ENCODE measurements around the gene MIB1. TPM values are rescaled to one million over a fixed set of nuclear protein-coding genes. Genes with fewer than 3 reads are reported as not detected.

MIB1 gene
- total RNA-seq, 4 donors from 2014 or later: 25.8 to 33.9 (median 28.4) TPM

DNA sequence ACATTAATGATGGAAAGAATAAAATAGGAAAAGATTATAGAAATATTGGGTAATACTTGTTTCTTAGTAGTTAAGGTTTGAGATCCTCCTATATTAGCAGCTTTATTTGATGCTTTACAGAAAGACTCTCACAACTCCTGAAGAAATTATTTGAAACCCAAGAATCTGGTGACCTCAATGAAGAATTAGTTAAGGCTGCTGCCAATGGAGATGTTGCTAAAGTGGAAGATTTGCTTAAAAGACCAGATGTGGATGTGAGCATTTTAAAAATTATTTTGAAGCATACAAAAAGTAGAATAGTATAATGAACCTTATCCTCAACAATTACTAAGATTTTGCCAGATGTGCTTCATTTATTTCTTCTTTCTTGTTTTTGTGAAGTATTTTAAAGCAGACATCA lies 59.1 kb downstream of the MIB1 start:
- Histone ChIP-seq H3K27ac (no peak overlapping the region), H3K4me3 (no peak overlapping the region), H3K27me3 (no peaks in the 10 kb centered on the region), H3K9me3 (no peaks in the 10 kb centered on the region), H3K4me1 (peaks cover 0 to 24% (median 0%) of the 10 kb centered on the region in 4 donors), H3K36me3 (peaks cover 0 to 8% (median 0%) of the 10 kb centered on the region in 3 donors)
- DNase-seq (ENCODE audit: low spot score in 2 of 2): no peak
- TF ChIP-seq POLR2A (IDR thresholded peaks at IDR 0.05) (no peak), EP300 (IDR thresholded peaks at IDR 0.05) (no peak)
- TF ChIP-seq, protein P1, sequence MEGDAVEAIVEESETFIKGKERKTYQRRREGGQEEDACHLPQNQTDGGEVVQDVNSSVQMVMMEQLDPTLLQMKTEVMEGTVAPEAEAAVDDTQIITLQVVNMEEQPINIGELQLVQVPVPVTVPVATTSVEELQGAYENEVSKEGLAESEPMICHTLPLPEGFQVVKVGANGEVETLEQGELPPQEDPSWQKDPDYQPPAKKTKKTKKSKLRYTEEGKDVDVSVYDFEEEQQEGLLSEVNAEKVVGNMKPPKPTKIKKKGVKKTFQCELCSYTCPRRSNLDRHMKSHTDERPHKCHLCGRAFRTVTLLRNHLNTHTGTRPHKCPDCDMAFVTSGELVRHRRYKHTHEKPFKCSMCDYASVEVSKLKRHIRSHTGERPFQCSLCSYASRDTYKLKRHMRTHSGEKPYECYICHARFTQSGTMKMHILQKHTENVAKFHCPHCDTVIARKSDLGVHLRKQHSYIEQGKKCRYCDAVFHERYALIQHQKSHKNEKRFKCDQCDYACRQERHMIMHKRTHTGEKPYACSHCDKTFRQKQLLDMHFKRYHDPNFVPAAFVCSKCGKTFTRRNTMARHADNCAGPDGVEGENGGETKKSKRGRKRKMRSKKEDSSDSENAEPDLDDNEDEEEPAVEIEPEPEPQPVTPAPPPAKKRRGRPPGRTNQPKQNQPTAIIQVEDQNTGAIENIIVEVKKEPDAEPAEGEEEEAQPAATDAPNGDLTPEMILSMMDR (IDR thresholded peaks at IDR 0.05): no peak

DNA sequence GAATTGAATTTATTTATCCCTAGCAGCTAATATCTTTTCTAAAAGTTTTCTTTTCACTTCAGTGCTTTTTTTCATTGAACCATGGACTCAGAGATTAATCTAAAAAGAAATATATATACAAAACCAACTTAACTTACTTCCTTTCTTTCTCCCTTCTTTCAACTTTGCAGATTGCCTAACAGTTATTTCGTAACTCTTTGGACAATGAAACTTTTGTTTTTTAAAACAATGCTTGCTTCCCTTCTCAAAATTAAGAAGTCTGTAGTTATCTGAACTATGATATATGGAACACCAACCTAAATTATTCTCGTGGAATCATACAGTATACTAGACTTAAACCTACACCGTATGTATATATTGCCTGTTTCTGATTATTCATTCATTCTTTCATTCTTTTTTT lies 62.9 kb downstream of the MIB1 start:
- DNase-seq (ENCODE audit: low spot score in 2 of 2): no peak
- Histone ChIP-seq H3K9me3 (no peaks in the 10 kb centered on the region), H3K4me1 (peaks cover 0 to 7% (median 0%) of the 10 kb centered on the region in 4 donors), H3K27me3 (no peaks in the 10 kb centered on the region), H3K27ac (no peak overlapping the region), H3K36me3 (peaks cover 0 to 40% (median 3%) of the 10 kb centered on the region in 3 donors), H3K4me3 (no peak overlapping the region)
- WGBS, 2 donors: 46 to 48% methylated on average over 3 of the region's 3 CpGs
- TF ChIP-seq EP300 (IDR thresholded peaks at IDR 0.05): no peak
- TF ChIP-seq, protein P1 (IDR thresholded peaks at IDR 0.05): no peak

DNA sequence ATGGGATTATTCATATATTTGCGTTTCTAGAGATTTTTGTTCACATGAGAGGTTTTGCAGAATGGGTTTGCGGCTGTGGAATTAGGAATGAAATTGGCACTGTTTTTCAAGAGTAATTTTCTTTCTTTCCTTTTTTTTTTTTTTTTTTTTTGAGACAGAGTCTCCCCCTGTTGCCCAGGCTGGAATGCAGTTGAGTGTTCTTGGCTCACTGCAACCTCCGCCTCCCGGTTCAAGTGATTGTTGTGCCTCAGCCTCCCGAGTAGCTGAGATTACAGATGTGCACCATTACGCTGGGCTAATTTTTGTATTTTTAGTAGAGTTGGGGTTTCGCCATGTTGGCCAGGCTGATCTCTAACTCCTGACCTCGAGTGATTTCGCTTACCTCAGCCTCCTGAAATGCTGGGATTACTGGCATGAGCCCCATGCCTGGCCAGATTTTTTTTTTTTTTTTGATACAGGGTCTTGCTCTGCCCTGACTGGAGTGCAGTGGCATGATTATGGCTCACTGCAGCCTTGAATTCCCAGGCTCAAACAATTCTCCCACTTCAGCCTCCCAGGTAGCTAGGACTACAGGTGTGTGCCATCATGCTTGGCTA lies 65.3 kb downstream of the MIB1 start:
- Histone ChIP-seq H3K9me3 (peaks cover 0 to 8% (median 0%) of the 10 kb centered on the region in 4 donors), H3K4me3 (no peak overlapping the region), H3K27me3 (no peaks in the 10 kb centered on the region), H3K4me1 (no peaks in the 10 kb centered on the region), H3K27ac (no peak overlapping the region), H3K36me3 (peaks cover 0 to 62% (median 3%) of the 10 kb centered on the region in 3 donors)
- TF ChIP-seq POLR2A (IDR thresholded peaks at IDR 0.05) (no peak), EP300 (IDR thresholded peaks at IDR 0.05) (no peak)
- TF ChIP-seq, protein P1 (IDR thresholded peaks at IDR 0.05): no peak
- WGBS, 2 donors: 70 to 71% methylated on average over 9 of the region's 9 CpGs
- no peak for DNase-seq (ENCODE audit: low spot score in 2 of 2)

DNA sequence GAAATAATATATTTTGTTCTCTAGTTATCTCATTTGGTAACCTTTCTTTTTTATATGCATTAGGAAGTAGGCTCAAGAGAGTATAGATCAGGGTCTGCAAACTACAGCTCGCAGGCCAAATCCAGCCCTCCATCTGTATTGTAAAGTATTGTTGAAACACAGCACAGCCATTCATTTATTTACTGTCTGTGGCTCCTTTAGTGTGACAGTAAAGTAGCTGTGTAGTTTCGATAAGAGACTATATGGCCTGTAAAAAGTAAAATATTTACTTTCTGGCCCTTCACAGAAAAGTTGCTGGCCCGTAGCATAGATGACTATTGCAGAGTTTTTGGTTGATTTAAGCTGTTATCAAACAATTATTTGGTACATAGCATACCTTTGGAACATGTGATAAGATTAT lies 67.6 kb downstream of the MIB1 start:
- 96 to 97% methylated on average over 3 of the region's 3 CpGs for WGBS, 2 donors

DNA sequence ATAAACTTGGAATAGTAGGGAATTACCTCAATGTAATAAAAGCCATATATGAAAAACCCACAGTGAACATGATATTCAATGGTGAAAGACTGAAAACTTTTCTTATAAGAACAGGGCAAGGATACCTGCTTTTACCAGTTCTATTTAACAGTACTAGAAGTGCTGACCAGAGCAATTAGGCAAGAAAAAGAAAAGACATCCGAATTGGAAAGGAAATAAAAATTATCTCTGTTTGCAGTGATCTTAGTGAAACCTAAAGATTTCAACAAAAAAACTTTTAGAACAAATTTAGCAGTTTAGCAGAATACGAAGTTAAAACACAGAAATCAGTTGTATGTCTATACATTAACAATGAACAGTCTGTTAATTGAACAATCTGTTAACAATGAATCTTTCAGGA lies 69.1 kb downstream of the MIB1 start:
- Histone ChIP-seq H3K36me3 (peaks cover 0 to 58% (median 3%) of the 10 kb centered on the region in 3 donors), H3K9me3 (peaks cover 0 to 8% (median 0%) of the 10 kb centered on the region in 4 donors), H3K27ac (no peak overlapping the region), H3K4me3 (no peak overlapping the region), H3K27me3 (no peaks in the 10 kb centered on the region), H3K4me1 (no peaks in the 10 kb centered on the region)
- 78 to 83% methylated on average over 2 of the region's 2 CpGs for WGBS, 2 donors
- DNase-seq (ENCODE audit: low spot score in 2 of 2): no peak
- no peak for TF ChIP-seq POLR2A (IDR thresholded peaks at IDR 0.05)
- no peak for TF ChIP-seq EP300 (IDR thresholded peaks at IDR 0.05)
- TF ChIP-seq, protein P1 (IDR thresholded peaks at IDR 0.05): no peak

More for the DNA sequence above, 67.6 kb downstream of the MIB1 start:
- Histone ChIP-seq H3K4me1 (no peaks in the 10 kb centered on the region), H3K4me3 (no peak overlapping the region), H3K36me3 (peaks cover 0 to 62% (median 3%) of the 10 kb centered on the region in 3 donors), H3K9me3 (peaks cover 0 to 8% (median 0%) of the 10 kb centered on the region in 4 donors), H3K27ac (no peak overlapping the region), H3K27me3 (no peaks in the 10 kb centered on the region)
- TF ChIP-seq EP300 (IDR thresholded peaks at IDR 0.05): no peak
- no peak for TF ChIP-seq POLR2A (IDR thresholded peaks at IDR 0.05)
- TF ChIP-seq, protein P1 (IDR thresholded peaks at IDR 0.05): no peak
- no peak for DNase-seq (ENCODE audit: low spot score in 2 of 2)
